ENCODE results near the gene WDR83. TPM values are rescaled to one million over a fixed set of nuclear protein-coding genes. Genes with fewer than 3 reads are reported as not detected.

The WDR83 gene
- total RNA-seq, 1 donor from 2014 or later, result 14.6 TPM

DNA sequence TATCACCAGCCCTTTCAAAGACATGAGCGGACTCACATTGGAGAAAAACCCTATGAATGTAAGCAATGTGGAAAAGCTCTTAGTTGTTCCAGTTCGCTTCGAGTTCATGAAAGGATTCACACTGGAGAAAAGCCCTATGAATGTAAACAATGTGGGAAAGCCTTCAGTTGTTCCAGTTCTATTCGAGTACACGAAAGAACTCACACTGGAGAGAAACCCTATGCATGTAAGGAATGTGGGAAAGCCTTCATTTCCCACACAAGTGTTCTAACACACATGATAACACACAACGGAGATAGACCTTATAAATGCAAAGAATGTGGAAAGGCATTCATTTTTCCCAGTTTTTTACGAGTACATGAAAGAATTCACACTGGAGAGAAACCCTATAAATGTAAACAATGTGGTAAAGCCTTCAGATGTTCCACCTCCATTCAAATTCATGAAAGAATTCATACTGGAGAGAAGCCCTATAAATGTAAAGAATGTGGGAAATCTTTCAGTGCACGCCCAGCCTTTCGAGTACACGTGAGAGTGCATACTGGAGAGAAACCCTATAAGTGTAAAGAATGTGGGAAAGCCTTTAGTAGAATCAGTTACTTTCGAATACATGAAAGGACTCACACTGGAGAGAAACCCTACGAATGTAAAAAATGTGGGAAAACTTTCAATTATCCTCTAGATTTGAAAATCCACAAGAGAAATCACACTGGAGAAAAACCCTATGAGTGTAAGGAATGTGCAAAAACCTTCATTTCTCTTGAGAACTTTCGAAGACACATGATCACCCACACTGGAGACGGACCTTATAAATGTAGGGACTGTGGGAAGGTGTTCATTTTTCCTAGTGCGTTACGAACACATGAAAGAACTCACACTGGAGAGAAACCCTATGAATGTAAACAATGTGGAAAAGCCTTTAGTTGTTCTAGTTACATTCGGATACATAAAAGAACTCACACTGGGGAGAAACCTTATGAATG is 38.3 kb upstream of the WDR83 start:
- no peak for DNase-seq (ENCODE audit: extremely low spot score, unreplicated experiment)
- no peak for TF ChIP-seq CTCF (conservative IDR thresholded peaks at IDR 0.05)
- Mint-ChIP-seq H3K4me3 (no peak overlapping the region), H3K27me3 (no peaks in the 10 kb centered on the region), H3K4me1 (ENCODE audit: unreplicated experiment) (no peaks in the 10 kb centered on the region), H3K9me3 (peaks cover 16% of the 10 kb centered on the region), H3K36me3 (peaks cover 43% of the 10 kb centered on the region), H3K27ac (no peak overlapping the region)

GRCh38 chr19:12629215-12629614 is 37.4 kb upstream of the WDR83 start:
- Mint-ChIP-seq H3K9me3 (peaks cover 16% of the 10 kb centered on the region), H3K36me3 (peaks cover 42% of the 10 kb centered on the region)

DNA sequence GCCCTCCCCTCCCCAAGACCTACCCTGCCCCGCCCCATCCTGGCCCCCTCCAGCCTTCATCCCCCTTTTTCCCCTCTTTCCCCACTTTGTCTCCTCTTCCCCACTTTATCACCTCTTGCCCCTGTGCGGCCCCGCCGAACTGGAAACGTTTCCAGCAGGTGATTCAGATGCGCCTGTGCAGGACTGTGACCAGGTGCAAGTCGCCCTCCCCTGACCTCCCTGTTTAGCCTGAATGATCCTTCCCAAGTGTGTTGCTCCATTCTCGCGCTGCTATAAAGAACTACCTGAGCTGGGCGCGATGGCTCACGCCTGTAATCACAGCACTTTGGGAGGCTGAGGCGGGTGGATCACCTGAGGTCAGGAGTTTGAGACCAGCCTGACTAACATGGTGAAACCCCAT is 30.0 kb upstream of the WDR83 start:
- DNase-seq (ENCODE audit: extremely low spot score, unreplicated experiment), result no peak
- H3K36me3 Mint-ChIP-seq, result peaks cover 6% of the 10 kb centered on the region
- H3K9me3 Mint-ChIP-seq, result no peaks in the 10 kb centered on the region
- no peak overlapping the region for H3K4me3 Mint-ChIP-seq
- no peak overlapping the region for H3K27ac Mint-ChIP-seq
- peaks cover 4% of the 10 kb centered on the region for H3K27me3 Mint-ChIP-seq
- H3K4me1 Mint-ChIP-seq (ENCODE audit: unreplicated experiment), result peaks cover 5% of the 10 kb centered on the region
- TF ChIP-seq CTCF (conservative IDR thresholded peaks at IDR 0.05), result no peak

More at GRCh38 chr19:12629215-12629614, 37.4 kb upstream of the WDR83 start:
- no peak for DNase-seq (ENCODE audit: extremely low spot score, unreplicated experiment)
- Mint-ChIP-seq H3K4me1 (ENCODE audit: unreplicated experiment) (no peaks in the 10 kb centered on the region), H3K27me3 (no peaks in the 10 kb centered on the region), H3K4me3 (no peak overlapping the region), H3K27ac (no peak overlapping the region)
- no peak for TF ChIP-seq CTCF (conservative IDR thresholded peaks at IDR 0.05)

DNA sequence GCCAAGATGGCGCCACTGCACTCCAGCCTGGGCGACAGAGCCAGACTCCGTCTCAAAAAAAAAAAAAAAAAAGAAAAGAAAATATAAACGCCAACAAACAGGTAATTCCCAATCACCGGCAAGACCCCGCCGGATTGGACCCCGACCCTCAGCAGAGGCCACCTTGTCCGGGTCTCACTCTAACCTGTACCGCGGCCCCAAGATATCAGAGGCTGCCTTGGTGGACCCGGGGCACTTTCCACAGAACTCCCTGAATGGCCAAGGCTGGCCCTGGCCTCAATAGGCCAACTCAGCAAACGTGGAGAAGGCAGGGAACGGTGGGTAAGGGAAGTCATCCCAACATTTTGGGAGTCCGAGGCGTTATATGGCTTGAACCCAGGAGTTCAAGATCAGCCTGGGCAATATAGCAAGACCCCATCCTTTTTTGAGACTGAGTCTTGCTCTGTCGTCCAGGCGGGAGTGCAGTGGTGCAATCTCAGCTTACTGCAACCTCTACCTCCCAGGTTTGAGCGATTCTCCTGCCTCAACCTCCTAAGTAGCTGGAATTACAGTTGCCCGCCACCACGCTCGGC is 27.9 kb upstream of the WDR83 start:
- no peak overlapping the region for H3K4me3 Mint-ChIP-seq
- H3K27me3 Mint-ChIP-seq, result peaks cover 4% of the 10 kb centered on the region
- no peaks in the 10 kb centered on the region for H3K36me3 Mint-ChIP-seq
- no peaks in the 10 kb centered on the region for H3K9me3 Mint-ChIP-seq
- no peak for DNase-seq (ENCODE audit: extremely low spot score, unreplicated experiment)
- H3K4me1 Mint-ChIP-seq (ENCODE audit: unreplicated experiment), result peaks cover 5% of the 10 kb centered on the region
- no peak overlapping the region for H3K27ac Mint-ChIP-seq
- TF ChIP-seq CTCF (conservative IDR thresholded peaks at IDR 0.05), result no peak

DNA sequence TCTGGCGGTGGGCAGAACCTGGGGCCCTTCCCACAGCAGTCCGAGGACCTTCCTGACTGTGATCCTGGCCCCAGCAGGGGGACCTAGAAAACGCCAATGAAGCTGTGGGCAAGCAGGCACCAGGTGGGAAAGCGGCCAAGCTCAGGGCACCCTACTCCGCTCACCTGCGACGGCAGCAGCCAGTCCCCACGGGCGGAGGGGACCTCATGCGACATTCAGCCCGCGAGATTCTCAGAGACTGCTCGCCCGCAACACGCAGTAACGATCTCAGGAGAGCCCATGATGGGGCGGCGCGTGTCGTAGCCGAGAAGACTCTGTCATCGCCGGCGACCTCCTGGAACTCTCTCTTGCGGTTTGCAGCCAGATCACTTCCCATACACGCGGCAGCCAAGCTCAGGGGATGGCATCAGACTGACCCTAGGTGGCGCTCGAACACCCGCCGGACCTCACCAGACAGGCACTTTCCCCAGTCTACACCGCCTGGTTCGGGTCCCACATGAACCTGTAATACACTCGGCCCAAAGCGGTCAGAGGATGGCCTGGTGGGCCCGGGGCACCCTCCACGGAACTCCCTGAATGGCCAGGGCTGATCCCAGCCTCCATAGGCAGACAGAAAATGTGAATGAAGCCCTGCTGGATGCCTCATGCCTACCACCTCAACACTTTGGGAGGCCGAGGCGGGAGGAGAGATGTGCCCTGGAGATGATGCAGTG is 26.6 kb upstream of the WDR83 start:
- H3K9me3 Mint-ChIP-seq, result no peaks in the 10 kb centered on the region
- peak overlapping the region; percentile 81 for H3K4me3 Mint-ChIP-seq
- peak; percentile 85 for TF ChIP-seq CTCF (conservative IDR thresholded peaks at IDR 0.05)
- H3K27me3 Mint-ChIP-seq, result peaks cover 4% of the 10 kb centered on the region
- no peaks in the 10 kb centered on the region for H3K36me3 Mint-ChIP-seq
- peaks cover 5% of the 10 kb centered on the region for H3K4me1 Mint-ChIP-seq (ENCODE audit: unreplicated experiment)
- no peak for DNase-seq (ENCODE audit: extremely low spot score, unreplicated experiment)
- peak overlapping the region; percentile 59 for H3K27ac Mint-ChIP-seq
